Tibial nerve (tissue), 4 donors: ENCODE results near the gene KATNB1.

Experiments
- CTCF ChIP-seq, 5 experiments: fragments of 200-600 bp in 3 of 5; fragments of 450-650 bp in 2 of 5; sonication (generic) in 3 of 5; IDR thresholded peaks; one replicate each; pipeline ENCODE4 v1.5.1; 2016 to 2019; ENCODE audit warnings: antibody characterized with exemption in 5 of 5, mild to moderate bottlenecking in 3 of 5, moderate library complexity in 2 of 5
- EP300 ChIP-seq, 2 donors: sonication (generic); formaldehyde crosslinking; IDR thresholded peaks; one replicate each; pipeline ENCODE4 v1.6.1; 2017; ENCODE audit warnings: antibody characterized with exemption in 2 of 2, mild to moderate bottlenecking in 1 of 2
- POLR2A ChIP-seq, 2 donors: fragments of 450-650 bp; IDR thresholded peaks; one replicate each; pipeline ENCODE4 v1.6.1; 2017; ENCODE audit warnings: antibody characterized with exemption in 2 of 2, mild to moderate bottlenecking in 2 of 2, moderate library complexity in 2 of 2

- TF ChIP-seq CTCF (IDR thresholded peaks at IDR 0.05) (no peak), POLR2A (IDR thresholded peaks at IDR 0.05) (no peak), EP300 (IDR thresholded peaks at IDR 0.05) (no peak)
Measured at GRCh38 chr16:57721356-57722209, 14.0 kb upstream of the KATNB1 start.
